ENCODE data around the gene NSUN4.
A peak's percentile ranks its signal among the peaks of the same experiment; 100 is the strongest.
"Not testable (repeated sequence)": the region's sequence is repeated elsewhere in the genome, so short reads cannot be mapped to it uniquely, and the experiment has no call there.

The NSUN4 gene

DNA sequence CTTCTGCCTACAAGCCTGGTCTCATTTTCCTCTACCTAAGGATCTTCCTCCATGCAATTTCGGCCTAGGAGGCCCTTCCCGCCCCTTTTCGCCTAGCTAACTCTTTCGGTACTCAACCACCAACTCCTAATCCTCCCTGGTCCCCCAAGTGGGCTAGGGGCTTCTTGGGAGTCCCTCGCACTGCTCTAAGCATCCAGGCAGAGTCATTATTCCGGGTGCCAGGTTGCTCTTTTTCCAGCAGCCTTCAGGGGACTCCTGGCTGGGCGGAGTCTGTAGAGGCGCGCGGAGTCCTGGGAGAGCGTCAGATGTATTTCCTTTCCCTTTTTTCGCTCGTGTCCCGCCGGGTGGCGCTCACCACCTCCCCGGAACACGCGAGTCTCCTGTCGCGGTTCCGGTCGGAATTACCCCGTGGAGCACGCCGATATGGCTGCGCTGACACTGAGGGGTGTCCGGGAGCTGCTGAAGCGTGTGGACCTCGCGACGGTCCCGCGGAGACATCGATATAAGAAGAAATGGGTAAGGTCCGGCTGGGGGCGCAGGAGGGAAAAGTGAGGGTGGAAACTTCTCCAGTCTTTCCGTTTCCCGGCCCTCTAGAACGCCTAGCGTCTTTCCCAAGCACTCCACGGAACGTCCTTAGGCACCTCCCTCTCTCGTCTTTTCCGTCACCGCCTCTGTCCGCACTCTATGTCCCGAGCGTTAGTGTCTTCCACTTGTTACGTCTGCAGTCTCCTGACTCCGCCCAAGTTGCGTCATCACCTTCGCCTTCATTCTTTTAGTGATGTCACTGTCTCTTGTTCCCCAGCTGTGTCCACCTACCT is at the start of gene NSUN4:
Gene NSUN4 (plus strand): TSS at position 404 of the 818 bp plus-strand sequence. CDS start 20 bp downstream, at position 424.
- peak; percentile 69 to 86 (median 73) for DNase-seq (ENCODE audit: low read depth in 3 of 3)

- DNase-seq (ENCODE audit: low read depth in 3 of 3), result no peak
These were observed 45.3 kb upstream of the NSUN4 start for GRCh38 chr1:46295306-46295705.

- DNase-seq (ENCODE audit: low read depth in 3 of 3), result no peak
These were observed 42.2 kb upstream of the NSUN4 start for GRCh38 chr1:46298387-46298786.

GRCh38 chr1:46300673-46301405 is 39.8 kb upstream of the NSUN4 start:
- DNase-seq (ENCODE audit: low read depth in 3 of 3), result no peak

GRCh38 chr1:46301406-46301807 is 39.2 kb upstream of the NSUN4 start:
- DNase-seq (ENCODE audit: low read depth in 3 of 3), result no peak

GRCh38 chr1:46301808-46302640 is 38.6 kb upstream of the NSUN4 start:
- DNase-seq (ENCODE audit: low read depth in 3 of 3), result peak in 2 of 3 experiments; percentile 11 to 55

- DNase-seq (ENCODE audit: low read depth in 3 of 3), result peak in 2 of 3 experiments; percentile 2 to 25
These were observed 38.0 kb upstream of the NSUN4 start for GRCh38 chr1:46302641-46303037.

DNA sequence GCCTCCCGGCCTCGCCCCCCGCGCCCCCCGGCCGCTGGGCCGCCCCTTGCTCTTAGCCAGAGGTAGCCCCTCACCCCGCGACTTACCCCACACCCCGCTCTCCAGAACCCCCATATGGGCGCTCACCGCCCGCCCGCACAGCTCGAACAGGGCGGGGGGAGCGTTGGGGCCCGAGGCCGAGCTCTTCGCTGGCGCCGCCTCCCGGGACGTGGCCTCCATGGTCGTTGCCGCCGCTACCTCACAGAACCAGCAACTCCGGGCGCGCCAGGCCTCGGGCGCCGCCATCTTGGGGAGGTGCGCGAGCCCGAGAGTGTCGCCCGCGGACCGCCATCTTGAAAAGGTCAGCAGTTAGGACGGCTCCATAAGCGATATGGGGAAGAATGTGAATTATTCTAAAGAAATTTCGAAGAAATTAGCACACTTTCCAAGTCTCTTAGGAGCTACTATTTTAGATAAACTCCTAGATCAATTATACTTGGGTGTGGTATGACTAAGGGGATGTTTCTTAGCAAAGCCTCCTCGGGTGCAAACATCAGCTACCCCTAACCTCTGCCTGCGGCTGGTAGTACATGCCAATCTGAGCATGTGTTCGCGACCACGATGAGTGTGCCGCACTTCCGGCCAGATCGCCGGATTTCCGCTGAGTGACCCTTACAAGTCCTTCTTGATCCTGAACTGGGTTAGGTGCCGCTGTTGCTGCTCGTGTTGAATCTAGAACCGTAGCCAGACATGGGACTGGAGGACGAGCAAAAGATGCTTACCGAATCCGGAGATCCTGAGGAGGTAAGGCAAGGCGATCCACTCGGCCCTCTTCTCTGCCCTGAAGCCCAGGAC is 37.4 kb upstream of the NSUN4 start, which contains the start of the genes LRRC41 and UQCRH:
Gene LRRC41 (minus strand): TSS at position 579 of the 834 bp plus-strand sequence. CDS start 294 bp downstream, at position 285.
Gene UQCRH (plus strand): TSS at position 661 of the 834 bp plus-strand sequence. CDS start 69 bp downstream, at position 730.
- peak; percentile 86 to 90 (median 87) for DNase-seq (ENCODE audit: low read depth in 3 of 3)

DNA sequence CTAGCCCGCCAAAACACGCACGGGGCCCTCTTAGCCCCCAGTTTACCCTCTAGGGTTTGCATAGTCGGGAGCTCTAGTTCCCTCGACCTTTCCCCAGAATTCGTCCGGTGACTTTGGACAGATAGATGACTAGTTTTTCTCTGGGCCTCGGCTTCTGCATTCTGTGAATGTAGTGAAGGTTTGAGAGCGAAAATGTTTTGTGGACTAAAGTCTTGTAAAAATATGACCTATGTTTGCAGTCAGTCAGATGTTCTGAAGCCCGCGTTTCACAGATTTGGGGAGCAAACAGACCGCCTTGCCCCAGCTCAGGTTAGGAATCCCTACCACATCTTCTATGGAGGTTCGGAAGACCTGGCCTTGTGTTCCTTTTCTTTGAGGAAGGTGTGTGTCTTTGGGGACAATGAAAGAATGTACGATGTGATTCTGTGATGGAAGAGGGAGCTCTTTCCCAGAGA is 36.7 kb upstream of the NSUN4 start:
- peak in 1 of 3 experiments; percentile 1 for DNase-seq (ENCODE audit: low read depth in 3 of 3)

- no peak for DNase-seq (ENCODE audit: low read depth in 3 of 3)
These were observed 34.5 kb upstream of the NSUN4 start for GRCh38 chr1:46306159-46306530.

GRCh38 chr1:46309401-46310159 is 31.0 kb upstream of the NSUN4 start:
- DNase-seq (ENCODE audit: low read depth in 3 of 3), result no peak

DNA sequence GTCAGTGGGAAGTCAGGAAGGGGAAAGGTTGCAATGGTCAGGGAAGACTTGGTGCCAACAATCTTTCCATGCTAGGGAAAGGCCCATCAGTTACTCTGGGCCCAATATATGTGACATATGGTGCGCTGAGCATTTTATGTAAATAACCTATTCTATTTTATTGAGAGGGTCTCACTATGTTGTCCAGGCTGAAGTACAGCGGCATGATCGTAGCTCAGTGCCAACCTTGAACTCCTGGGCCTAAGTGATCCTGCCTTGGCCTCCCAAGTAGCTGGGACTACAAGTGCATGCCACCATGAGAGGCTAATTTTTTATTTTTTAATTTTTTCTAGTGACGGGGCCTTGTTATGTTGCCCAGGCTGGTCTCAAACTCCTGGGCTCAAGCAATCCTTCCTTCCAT is 30.3 kb upstream of the NSUN4 start:
- no peak for DNase-seq (ENCODE audit: low read depth in 3 of 3)

- no peak for DNase-seq (ENCODE audit: low read depth in 3 of 3)
These were observed 24.8 kb upstream of the NSUN4 start for GRCh38 chr1:46315669-46316403.

DNA sequence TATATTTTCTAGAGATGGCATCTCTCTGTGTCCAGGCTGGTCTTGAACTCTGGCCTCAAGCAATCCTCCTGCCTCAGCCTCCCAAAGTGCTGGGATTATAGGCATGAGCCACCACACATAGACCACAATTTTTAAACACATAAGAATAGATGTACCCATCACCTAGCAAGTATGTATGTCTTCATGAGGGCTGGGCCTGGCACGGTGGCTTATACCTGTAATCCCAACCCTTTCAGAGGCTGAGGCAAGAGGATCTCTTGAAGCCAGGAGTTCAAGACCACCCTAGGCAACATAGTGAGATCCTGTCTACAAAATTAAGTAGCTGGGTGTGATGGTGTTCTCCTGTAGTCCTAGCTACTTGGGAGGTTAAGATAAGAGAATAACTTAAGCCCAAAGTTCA is 23.3 kb upstream of the NSUN4 start:
- DNase-seq (ENCODE audit: low read depth in 3 of 3), result no peak

DNA sequence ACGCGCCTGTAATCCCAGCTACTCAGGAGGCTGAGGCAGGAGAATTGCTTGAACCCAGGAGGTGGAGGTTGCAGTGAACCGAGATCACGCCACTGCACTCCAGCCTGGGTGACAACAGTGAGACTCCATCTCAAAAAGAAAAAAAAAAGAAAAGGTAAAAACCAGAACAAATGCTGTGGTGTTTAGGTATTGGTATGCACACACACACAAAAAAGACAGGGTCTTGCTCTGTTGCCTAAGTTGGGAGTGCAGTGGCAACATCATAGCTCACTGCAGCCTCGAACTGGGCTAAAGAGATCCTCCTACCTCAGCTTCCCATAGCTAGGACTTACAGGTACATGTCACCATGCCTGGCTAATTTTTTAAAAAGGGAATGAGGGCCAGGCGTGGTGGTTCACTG is 21.3 kb upstream of the NSUN4 start:
- not testable (repeated sequence) for DNase-seq (ENCODE audit: low read depth in 3 of 3)

GRCh38 chr1:46319960-46320914 is 20.4 kb upstream of the NSUN4 start:
- DNase-seq (ENCODE audit: low read depth in 3 of 3), result not testable (repeated sequence)

DNA sequence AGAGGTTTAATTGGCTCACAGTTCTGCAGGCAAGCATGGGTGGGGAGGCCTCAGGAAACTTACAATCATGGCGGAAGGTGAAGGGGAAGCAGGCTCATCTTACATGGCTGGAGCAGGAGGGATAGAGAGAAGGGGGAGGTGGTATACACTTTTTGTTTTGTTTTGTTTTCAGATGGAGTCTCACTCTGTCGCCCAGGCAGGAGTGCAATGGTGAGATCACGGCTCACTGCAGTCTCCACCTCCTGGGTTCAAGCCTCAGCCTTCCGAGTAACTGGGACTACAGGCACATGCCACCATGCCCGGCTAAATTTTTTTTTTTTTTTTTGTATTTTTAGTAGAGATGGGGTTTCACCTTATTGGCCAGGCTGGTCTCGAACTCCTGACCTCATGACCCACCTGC is 18.4 kb upstream of the NSUN4 start:
- not testable (repeated sequence) for DNase-seq (ENCODE audit: low read depth in 3 of 3)
